Medulla oblongata (tissue), 1 donor: ENCODE results near the gene BANK1.
A peak's percentile ranks its signal among the peaks of the same experiment; 100 is the strongest.

Experiments used
- DNase-seq: peaks from one replicate; pipeline ENCODE4 v3.0.0-alpha.2; 2015; ENCODE audit errors: extremely low spot score

The BANK1 gene

DNA sequence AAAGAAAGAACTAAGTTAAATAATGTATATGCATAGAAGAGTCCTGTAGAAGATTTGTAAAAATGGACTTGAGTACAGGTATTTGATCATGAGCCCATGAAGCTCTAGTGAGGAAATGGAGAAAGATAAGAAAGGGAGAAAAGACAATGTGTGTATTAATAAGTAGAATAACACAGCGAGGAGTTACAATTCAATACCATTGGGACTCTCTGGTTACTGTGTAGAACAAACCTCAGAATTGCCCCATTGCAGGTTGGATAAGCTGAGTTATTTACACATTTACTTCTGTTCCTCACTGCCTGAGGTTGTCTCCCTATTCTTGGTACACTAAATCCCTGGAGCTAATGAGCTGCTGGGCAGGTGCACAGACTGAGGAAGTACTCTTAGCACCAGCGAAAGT lies 33.3 kb downstream of the BANK1 start:
- no peak for DNase-seq

- DNase-seq, result no peak
Measured at GRCh38 chr4:101824500-101824899, 34.0 kb downstream of the BANK1 start.

- no peak for DNase-seq
Measured at GRCh38 chr4:101825953-101826352, 35.4 kb downstream of the BANK1 start.

- DNase-seq, result no peak
Measured at GRCh38 chr4:101831816-101832215, 41.3 kb downstream of the BANK1 start.

GRCh38 chr4:101833480-101833879 lies 43.0 kb downstream of the BANK1 start:
- no peak for DNase-seq

DNA sequence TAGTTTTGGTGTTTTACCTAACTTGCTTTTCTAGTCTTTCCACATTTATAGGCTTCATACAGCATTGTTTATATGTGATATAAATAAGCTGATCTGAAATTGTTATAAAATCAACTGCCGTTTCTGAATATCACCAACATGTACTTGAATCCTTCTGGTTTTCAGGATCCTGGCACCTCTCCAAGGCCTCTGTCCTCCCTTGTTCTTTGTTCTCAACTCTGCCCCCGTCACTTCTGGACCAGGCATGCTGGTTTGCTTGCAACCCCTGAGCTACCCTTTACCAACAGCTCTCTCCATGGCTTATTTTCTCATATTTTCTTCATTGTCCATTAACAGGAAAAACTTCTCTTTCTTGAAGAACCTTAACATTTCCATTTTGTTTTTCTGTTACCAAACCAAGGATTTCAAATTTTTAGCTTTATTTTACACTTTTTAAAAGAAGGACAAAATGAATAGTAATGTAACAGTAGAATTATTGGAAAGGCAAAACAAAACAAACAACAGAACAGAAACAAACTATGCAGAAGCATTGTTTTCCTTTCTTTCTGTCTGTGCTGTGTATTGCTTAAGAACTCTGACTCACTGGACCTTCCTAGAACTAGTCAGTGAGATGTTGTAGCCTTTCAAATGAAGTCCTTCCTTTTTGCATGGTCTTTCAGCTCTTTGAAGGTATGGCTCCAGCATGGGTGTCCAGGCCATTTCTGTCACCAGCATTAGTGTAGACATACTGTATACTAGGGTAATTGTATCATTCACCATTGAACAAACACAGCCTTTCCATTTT lies 44.8 kb downstream of the BANK1 start:
- DNase-seq, result peak; percentile 60

GRCh38 chr4:101843054-101843453 lies 52.5 kb downstream of the BANK1 start:
- no peak for DNase-seq

GRCh38 chr4:101846550-101846949 lies 56.0 kb downstream of the BANK1 start:
- no peak for DNase-seq

GRCh38 chr4:101850698-101851097 lies 60.2 kb downstream of the BANK1 start:
- DNase-seq, result no peak

DNA sequence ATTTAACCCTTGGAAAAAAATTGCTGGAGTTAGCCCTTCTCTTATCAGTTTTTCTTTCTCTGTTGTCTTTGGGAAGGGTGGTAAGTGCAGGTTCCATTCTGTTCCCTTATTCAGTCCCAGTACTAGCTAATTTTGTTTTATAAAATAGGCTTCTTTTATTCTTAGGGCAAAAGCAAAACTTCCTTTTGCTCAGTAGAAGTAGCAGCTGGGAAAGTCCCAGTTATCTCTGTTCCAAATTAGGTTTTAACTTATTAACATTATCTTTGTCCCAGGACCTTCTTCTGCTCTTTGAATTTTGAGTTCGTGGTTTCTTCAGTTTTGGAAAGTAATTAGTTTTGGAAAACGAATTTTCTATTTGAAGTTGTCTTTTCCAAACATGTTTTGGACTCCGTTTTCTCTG lies 61.1 kb downstream of the BANK1 start:
- no peak for DNase-seq

DNA sequence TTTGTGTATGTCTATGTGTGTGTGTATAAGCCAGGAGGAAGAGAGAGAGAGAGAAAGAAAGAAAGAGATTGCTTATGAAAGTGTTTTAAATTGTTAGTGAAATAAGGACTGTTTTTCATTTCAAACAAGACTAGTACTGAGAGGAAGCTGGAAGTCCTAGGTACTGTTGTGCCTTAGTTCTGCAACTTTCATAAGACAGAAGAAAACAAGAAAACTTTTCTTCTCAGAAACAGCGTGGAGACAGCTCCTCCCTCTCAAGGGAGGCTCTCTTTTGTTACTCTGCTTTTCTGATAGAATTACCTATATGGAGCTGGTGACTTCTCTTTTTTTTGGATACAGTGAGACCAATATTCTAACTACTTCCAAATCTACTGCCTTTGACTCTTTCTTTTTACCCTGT lies 62.5 kb downstream of the BANK1 start:
- DNase-seq, result no peak

DNA sequence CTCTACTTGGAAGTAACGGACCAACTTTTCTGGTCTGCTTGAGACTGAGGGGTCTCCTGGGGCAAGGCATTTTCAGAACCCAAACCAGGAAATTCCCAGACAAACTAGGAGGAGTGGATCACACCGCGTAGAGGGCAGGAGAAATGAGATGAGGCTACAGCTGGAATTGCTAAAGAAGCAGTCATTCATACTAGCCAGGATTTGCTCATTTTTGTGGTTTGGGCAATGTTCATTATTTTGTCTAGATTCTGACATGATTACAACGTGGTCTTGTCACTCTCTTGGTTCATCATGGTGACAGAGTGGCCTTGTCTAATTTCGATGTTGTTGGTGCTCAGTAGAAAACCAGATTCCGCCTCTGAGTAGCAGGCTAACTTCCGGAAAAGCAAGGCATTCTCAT lies 63.2 kb downstream of the BANK1 start:
- no peak for DNase-seq

GRCh38 chr4:101855239-101855638 lies 64.7 kb downstream of the BANK1 start:
- DNase-seq, result no peak

GRCh38 chr4:101856149-101856548 lies 65.6 kb downstream of the BANK1 start:
- no peak for DNase-seq

DNA sequence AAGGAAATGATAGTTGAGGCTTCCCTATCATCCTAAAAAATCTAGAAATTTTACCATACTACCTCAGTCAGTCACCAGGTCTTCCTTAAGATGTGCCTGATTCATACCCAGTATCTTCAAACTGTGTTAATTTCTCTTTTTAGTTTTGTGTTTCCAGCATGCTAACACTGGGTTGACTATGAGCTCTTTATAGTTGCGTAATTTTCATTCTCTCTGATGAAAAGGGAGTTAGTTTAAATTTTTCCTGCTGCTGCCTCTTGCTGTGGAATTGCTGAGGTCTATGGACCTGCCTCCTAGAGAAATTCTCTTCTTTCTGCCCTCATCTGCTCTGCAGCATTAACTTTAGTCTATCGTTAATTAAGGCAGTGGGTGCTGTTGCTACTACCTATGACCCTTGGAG lies 66.6 kb downstream of the BANK1 start:
- no peak for DNase-seq

DNA sequence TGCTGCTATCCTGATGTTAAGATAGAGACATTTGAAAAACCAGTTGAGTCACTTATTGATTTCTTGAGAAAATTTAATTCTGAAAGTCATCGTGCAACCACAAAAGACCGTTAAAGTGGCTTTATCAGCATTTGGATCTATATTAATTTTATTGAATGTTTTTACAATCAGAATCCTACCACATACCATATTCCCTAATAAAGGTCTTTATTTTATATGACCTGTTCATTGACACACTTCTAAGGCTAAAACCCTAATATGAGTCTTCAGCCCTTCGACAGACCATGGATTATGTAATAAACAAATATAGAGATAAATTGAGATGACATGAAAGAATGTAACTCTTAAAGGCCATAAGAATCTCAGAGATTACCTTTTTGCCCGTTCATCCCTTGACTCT lies 68.1 kb downstream of the BANK1 start:
- DNase-seq, result no peak

- DNase-seq, result no peak
Measured at GRCh38 chr4:101862595-101862994, 72.1 kb downstream of the BANK1 start.

- no peak for DNase-seq
Measured at GRCh38 chr4:101864660-101865059, 74.1 kb downstream of the BANK1 start.

GRCh38 chr4:101865501-101866062 lies 75.1 kb downstream of the BANK1 start:
- no peak for DNase-seq

DNA sequence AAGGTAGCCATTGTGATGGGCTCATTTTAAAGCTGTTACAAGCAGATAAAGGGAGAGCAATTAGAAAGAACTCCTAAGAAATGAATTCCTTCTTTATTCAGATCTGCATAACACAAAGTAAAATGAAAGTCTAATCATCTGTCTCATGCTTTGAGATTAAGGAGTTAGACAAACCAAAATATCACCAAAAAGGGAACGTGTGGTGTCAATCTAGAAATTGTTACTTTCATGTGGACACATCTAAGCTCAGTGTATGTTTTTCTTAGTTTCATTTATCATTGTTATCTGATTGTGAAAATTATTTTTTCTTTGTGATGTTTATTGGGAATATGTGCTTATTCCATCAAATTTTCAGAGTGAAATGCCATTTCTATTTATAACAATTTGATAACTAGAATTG lies 80.3 kb downstream of the BANK1 start:
- no peak for DNase-seq

- DNase-seq, result no peak
Measured at GRCh38 chr4:101871962-101872676, 81.6 kb downstream of the BANK1 start.

DNA sequence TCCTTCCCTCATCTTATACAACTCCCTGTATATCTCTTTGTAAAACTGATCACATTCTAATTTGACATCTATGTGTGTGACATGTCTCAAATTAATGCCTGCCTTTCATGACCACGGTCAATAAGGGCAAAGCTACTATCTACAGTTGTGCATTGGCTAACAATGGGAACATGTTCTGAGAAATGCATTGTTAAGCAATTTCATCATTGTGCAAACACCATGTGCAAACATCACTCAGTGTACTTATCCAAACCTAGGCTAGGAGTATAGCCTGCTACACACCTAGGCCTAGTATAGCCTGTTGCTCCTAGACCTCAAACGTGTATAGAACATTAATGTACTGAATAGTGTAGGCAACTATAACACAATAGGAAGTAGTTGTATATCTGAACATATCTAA lies 95.0 kb downstream of the BANK1 start:
- no peak for DNase-seq

DNA sequence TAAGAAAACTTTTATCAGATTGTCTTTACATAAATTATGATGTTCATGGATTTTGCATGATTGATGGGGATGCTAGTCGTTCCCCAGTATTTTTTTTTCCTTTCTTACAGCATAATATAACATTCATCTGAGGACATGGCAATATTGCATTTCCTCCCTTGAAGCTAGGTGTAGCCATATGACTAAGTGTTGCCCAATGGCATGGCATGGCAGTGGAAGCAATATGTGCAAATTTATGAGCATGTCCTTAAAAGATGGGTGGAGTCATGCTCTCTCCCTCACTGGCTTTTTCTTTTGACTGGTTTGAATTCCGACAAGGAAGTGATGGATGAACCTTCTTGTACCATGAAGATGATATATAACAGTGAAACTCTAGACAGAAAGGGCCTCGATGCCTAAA lies 96.3 kb downstream of the BANK1 start:
- DNase-seq, result no peak
